ENCODE measurements around the gene SLC24A3.

- TF ChIP-seq, protein P1, sequence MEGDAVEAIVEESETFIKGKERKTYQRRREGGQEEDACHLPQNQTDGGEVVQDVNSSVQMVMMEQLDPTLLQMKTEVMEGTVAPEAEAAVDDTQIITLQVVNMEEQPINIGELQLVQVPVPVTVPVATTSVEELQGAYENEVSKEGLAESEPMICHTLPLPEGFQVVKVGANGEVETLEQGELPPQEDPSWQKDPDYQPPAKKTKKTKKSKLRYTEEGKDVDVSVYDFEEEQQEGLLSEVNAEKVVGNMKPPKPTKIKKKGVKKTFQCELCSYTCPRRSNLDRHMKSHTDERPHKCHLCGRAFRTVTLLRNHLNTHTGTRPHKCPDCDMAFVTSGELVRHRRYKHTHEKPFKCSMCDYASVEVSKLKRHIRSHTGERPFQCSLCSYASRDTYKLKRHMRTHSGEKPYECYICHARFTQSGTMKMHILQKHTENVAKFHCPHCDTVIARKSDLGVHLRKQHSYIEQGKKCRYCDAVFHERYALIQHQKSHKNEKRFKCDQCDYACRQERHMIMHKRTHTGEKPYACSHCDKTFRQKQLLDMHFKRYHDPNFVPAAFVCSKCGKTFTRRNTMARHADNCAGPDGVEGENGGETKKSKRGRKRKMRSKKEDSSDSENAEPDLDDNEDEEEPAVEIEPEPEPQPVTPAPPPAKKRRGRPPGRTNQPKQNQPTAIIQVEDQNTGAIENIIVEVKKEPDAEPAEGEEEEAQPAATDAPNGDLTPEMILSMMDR (IDR thresholded peaks at IDR 0.05), result no peak
- TF ChIP-seq POLR2A (IDR thresholded peaks at IDR 0.05), result no peak
- TF ChIP-seq POLR2AphosphoS5 (IDR thresholded peaks at IDR 0.05), result no peak
These were observed 403.2 kb downstream of the SLC24A3 start for GRCh38 chr20:19615629-19616028.

Measured in breast epithelium (tissue), 3 donors.